Measurements from ENCODE around the gene SLFN12. TPM values are rescaled to one million over a fixed set of nuclear protein-coding genes. Genes with fewer than 3 reads are reported as not detected.
A peak's percentile ranks its signal among the peaks of the same experiment; 100 is the strongest.

SLFN12 gene
- total RNA-seq, 1 experiment from 2014 or later: 14.5 TPM

DNA sequence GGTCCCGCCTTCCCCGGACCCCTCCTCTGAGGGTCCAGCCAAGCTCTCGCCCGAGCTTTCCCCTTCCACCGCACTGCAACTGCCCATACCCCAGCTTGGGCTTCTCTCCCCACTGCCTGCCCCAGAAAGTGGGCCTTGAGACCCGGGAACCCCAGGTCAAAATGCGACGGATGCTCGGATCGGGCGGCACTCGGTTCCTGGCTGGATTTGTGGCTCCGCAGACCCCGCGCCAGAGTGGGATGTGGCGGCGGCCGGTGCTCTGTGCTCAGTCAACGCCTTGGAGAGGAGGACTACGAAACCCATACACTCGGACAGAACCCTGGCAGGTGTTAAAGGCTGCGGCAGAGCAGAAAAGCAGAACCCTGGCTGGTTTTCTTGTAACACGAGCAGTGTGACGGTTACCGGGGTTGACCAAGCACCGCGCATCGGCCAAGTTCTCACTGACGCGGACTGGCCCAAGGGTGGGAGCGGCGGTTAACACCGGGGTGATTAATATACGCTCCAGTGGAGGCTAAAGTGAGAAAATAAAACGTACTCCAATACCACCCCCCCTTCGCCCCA, 17.2 kb upstream of the SLFN12 start:
- H2BK15ac ChIP-seq (ENCODE audit: low read depth, low read length): no peak overlapping the region
- H3K14ac ChIP-seq (ENCODE audit: insufficient read depth, low read length): peak overlapping the region; percentile 89; the same call in 1 of the 2 replicates
- no peak overlapping the region for H4K5ac ChIP-seq (ENCODE audit: insufficient read length, low read depth, low read length)
- peak; percentile 42 for DNase-seq
- peaks cover 12% of the 10 kb centered on the region; the same call in 1 of the 2 replicates for H3K27me3 ChIP-seq (ENCODE audit: insufficient read depth, low read length)
- H2BK12ac ChIP-seq (ENCODE audit: insufficient read length, low read depth, low read length): no peak overlapping the region
- H2AFZ ChIP-seq (ENCODE audit: low read length): no peak overlapping the region
- no peak overlapping the region for H2AK5ac ChIP-seq (ENCODE audit: insufficient read length, low read length)
- H2BK20ac ChIP-seq (ENCODE audit: low read depth, low read length, poor library complexity, severe bottlenecking): no peak overlapping the region
- Mint-ChIP-seq H3K27me3 (ENCODE audit: low read depth) (peaks cover 61% of the 10 kb centered on the region), H3K4me3 (peak overlapping the region; percentile 62 to 84), H3K9me3 (no peaks in the 10 kb centered on the region), H3K4me1 (peaks cover 18 to 35% of the 10 kb centered on the region in 2 experiments), H3K36me3 (ENCODE audit: insufficient read depth in 1 of 3, low read depth in 3 of 3) (peaks cover 0 to 3% (median 0%) of the 10 kb centered on the region in 3 experiments; a peak in 1 of 7 replicates), H3K27ac (no peak overlapping the region; a peak in 1 of 7 replicates)
- TF ChIP-seq CTCF (conservative IDR thresholded peaks at IDR 0.05): no peak
- no CpG with 5 or more reads among the region's 36 CpGs for WGBS (ENCODE audit: extremely low coverage, insufficient read length, low lambda C conversion rate)
- H3K27ac ChIP-seq (ENCODE audit: insufficient read length, low read depth, low read length): no peak overlapping the region
- H3K4me2 ChIP-seq (ENCODE audit: insufficient read depth, insufficient read length, low read length): peak overlapping the region; percentile 83
- H4K91ac ChIP-seq (ENCODE audit: insufficient read length, low read depth, low read length): no peak overlapping the region
- peak overlapping the region; percentile 61 for H2BK120ac ChIP-seq (ENCODE audit: low read depth, low read length, poor library complexity, severe bottlenecking)
- H4K20me1 ChIP-seq (ENCODE audit: control insufficient read depth, insufficient read depth, insufficient read length): no peaks in the 10 kb centered on the region
- H3T11ph ChIP-seq (ENCODE audit: low read length): no peak overlapping the region
- H3K79me1 ChIP-seq (ENCODE audit: insufficient read depth, low read depth, low read length, poor library complexity, severe bottlenecking): no peaks in the 10 kb centered on the region
- H3K23ac ChIP-seq (ENCODE audit: insufficient read length, low read depth, low read length): no peak overlapping the region
- no peak overlapping the region for H2BK5ac ChIP-seq (ENCODE audit: insufficient read length, low read length)
- peaks cover 16% of the 10 kb centered on the region for H3K23me2 ChIP-seq (ENCODE audit: insufficient read length, low read depth, low read length, poor library complexity, severe bottlenecking)
- peak overlapping the region; percentile 70 for H3K18ac ChIP-seq (ENCODE audit: insufficient read length, low read depth, low read length)
- H3K4ac ChIP-seq (ENCODE audit: low read depth, low read length): no peak overlapping the region
- no peaks in the 10 kb centered on the region for H3K9me3 ChIP-seq (ENCODE audit: control insufficient read depth, low read depth, low read length)
- no peak overlapping the region for H4K8ac ChIP-seq (replicated peaks; ENCODE audit: insufficient read length, low read depth, low read length)
- H3K56ac ChIP-seq (ENCODE audit: insufficient read length, low read depth, low read length): no peak overlapping the region
- H3K79me2 ChIP-seq (ENCODE audit: insufficient read depth, low read length): peaks cover 3% of the 10 kb centered on the region; the same call in 1 of the 2 replicates
- H3K9ac ChIP-seq (ENCODE audit: extremely low read depth, insufficient read length, low read length): peak overlapping the region; percentile 4
- no peaks in the 10 kb centered on the region; the same call in 1 of the 2 replicates for H3K4me1 ChIP-seq (ENCODE audit: insufficient read depth, low read length)

Measured in H9 (cell line).